ENCODE measurements around the gene FZR1.

The FZR1 gene

DNA sequence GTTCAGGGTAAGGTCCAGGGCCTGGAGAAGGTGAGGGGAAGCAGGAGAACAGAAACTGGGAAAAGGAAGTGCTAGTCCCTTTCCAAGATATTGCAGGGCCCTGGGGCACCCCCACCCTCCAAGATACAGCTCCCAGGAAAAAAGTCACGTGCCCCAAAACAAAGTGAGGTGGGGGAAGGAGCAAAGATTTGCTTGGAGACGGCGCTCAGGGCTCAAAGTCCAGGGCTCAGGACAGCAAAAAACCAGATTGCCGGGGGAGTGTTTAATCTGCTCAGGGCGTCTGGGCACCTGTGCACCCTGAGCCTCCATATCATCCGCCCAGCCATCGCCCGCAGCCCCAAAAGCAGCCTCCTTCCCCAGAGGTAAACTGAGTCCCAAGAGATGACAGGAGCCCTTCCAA lies 32.1 kb upstream of the FZR1 start:
- no peak for DNase-seq (ENCODE audit: low read depth)

DNA sequence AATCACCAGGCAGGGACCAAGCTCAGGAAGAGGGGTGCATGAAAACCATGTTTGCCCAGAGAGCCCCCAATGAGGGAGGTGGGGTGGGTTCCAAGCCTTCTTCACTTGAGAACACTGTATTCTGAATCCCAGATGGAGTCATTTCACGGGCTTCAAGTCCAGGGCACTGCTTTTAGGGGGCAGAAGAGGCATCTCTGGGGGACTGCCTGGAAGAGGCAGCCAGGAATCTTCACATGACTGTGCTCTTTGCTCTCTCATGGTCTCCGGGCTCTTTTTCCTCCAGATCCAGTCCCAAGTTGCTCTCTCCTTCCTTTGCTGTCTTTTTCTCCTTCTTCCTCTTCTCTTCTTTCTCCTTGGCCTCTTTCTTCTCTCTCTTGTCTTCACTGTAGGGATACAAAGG lies 31.5 kb upstream of the FZR1 start:
- DNase-seq (ENCODE audit: low read depth) = no peak

DNA sequence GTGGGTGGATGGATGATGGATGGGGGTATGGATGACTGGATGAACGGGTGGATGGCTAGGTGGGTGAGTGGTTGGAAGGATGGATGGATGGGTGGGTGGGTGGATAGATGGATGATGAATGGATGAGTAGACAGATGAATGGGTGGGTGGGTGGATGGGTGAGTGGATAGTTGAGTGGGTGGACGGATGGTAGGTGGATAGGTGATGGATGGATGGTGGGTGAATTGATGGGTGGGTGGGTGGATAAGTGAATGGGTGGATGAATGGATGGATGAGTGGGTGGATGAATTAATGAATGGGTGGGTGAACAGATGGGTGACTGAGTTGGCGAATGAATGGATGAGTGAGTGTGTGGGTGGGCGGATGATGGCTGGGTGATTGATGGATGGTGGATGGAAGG lies 30.7 kb upstream of the FZR1 start:
- no peak for DNase-seq (ENCODE audit: low read depth)

DNA sequence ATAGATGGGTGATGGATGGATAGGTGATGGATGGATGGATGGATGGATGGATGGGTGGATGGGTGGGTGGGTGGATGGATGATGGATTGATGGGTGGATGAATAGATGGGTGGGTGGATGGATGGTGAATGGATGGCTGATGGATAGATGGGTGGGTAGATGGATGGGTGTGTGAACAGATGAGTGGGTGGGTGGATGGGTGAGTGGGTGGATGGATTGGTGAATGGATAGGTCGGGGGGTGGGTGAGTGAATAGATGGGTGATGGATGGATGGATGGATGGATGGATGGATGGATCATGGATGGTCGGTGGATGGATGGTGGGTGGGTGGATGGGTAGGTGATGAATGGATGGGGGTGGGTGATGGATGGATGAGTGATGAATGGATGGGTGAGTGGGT lies 29.3 kb upstream of the FZR1 start:
- no peak for DNase-seq (ENCODE audit: low read depth)

DNA sequence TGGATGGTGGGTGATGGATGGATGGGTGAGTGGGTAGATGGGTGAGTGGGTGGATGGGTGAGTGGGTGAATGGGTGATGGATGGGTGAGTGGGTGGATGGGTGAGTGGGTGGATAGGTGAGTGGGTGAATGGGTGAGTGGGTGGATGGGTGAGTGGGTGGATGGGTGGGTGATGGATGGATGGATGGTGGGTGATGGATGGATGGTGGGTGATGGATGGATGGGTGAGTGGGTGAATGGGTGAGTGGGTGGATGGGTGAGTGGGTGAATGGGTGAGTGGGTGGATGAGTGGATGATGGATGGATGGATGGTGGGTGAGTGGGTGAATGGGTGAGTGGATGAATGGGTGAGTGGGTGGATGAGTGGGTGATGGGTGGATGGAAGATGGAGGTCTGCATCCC lies 28.6 kb upstream of the FZR1 start:
- no peak for DNase-seq (ENCODE audit: low read depth)

DNA sequence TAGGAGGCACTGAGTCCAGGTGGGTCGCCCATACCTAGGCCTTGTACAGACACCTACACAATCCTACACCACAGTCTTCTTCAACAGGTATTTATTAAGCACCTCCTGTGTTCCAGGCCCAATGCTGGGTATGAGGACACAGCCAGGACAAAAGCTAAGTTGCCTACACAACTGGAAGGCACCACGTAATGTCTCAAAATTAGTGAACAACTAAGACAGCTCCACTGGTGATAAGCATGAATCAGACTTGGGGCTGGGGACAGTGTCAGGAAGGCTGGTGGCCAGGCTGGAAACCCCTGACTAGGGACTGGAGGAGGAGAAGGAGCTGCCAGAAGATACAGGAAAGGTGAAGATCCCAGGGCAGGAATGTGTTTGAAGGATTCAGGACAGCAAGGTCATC lies 28.2 kb upstream of the FZR1 start:
- DNase-seq (ENCODE audit: low read depth) = no peak

DNA sequence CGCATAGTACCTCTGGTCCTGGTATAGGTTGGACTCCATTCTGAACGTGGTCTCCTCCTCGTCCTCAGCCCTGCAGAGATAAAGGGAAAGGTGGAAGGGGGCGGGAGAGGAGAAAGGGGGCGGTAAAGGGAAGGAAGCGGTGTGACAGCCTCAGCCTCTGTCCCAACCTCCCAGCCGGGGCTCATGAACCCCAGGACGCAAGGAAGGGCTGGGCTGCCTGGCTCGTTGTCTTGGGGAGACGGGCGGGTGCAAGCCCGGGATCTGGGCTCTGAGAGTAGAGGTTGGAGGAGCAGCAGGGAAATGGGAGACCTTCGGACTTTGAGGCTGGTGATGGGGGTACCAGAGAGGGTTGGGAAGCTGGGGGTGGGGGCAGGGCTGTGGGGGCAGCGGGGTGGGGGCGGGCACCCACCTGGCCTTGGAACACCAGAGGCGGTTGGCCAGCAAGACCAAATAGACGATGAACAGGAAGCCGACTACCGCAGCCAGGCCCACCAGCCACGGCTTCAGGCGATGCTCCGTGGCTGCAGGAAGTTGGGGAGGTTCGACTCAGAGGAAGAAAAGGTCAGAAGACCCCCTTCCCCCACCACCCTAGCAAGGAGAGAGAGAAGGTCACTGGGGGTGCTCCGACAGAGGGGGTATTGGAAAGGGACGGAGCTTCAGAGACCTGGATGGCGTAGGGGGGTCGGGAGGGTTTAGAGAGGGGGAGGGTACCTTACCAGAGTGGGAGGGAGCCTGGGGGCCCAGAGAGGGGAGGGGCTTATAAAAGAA lies 27.5 kb upstream of the FZR1 start:
- DNase-seq (ENCODE audit: low read depth) = no peak

DNA sequence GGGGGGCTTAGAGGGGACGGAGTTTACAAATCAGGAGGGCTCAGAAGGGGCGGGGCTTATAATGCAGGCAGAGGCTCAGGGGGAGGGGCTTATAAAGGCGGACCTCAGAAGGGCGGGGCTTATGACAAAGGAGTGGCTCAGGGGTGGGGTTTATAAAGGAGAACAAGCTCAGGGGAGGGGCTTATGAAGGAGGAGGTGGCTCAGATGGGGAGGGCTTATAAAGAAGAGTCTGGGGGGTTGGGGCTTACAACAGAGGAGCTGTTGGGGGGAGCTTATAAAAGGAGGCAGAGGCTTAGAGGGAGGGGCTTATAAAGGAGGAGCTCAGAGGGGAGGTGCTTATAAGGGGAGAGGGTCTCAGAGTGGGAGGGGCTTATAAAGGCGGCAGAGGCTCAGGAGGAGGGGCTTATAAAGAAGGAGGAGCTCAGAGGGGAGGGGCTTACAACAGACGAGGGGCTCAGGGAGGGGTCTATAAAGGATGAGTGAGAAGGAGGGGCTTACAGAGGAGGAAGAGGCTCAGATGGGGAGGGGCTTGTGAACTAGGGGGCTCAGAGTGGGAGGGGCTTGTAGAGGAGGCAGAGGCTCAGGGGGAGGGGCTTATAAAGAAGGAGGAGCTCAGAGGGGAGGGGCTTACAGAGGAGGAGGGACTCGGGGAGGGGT lies 26.8 kb upstream of the FZR1 start:
- no peak for DNase-seq (ENCODE audit: low read depth)

DNA sequence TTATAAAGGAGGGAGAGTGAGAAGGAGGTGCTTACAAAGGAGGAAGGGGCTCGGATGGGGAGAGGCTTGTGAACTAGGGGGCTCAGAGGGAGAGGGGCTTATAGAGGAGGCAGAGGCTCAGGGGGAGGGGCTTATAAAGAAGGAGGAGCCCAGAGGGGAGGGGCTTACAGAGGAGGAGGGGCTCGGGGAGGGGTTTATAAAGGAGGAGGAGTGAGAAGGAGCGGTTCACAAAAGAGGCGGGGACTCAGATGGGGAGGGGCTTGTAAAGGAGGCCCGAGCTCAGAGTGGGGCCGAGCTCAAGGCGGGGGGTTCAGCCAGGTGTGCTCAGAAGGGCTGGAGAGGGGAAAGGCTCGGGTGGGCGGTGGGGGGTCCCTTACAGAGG lies 26.3 kb upstream of the FZR1 start:
- DNase-seq (ENCODE audit: low read depth) = no peak

DNA sequence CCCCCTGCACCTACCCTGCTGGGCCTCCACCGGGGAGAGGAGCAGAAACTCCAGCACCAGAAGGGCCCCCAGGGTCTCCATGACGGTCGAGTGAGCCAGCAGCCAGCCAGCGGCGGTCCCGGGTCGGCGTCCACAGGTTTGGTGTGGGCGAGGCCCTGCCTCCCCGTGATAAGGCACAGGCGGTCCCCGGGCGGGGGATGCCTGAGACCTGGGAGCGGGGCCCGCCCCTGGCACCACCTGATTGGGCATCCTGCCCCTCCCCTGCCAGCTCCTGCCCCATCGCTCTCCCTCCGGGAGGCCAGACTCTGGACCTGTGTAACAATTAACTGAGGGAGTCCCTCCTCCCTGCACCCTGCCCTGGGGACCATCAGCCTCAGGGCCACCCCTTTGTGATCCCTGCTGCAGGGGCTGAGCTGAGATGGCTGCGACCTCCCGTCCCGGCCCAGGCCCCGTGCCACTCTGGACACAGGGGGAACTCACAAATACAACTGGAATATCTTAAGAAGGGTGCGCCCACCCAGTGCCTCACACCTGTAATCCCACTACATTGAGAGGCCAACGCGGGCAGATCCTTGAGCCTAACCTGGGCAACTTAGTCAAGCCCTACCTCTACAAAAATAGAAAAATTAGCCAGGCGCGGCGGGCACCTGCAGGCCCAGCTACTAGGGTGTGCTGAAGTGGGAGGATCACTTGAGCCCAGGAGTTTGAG lies 25.6 kb upstream of the FZR1 start, which contains the start of gene SMIM24:
Gene SMIM24, minus strand, starts transcription at position 143 of the 709 bp plus-strand sequence. Its CDS starts 62 bp downstream, at position 81.
- no peak for DNase-seq (ENCODE audit: low read depth)

DNA sequence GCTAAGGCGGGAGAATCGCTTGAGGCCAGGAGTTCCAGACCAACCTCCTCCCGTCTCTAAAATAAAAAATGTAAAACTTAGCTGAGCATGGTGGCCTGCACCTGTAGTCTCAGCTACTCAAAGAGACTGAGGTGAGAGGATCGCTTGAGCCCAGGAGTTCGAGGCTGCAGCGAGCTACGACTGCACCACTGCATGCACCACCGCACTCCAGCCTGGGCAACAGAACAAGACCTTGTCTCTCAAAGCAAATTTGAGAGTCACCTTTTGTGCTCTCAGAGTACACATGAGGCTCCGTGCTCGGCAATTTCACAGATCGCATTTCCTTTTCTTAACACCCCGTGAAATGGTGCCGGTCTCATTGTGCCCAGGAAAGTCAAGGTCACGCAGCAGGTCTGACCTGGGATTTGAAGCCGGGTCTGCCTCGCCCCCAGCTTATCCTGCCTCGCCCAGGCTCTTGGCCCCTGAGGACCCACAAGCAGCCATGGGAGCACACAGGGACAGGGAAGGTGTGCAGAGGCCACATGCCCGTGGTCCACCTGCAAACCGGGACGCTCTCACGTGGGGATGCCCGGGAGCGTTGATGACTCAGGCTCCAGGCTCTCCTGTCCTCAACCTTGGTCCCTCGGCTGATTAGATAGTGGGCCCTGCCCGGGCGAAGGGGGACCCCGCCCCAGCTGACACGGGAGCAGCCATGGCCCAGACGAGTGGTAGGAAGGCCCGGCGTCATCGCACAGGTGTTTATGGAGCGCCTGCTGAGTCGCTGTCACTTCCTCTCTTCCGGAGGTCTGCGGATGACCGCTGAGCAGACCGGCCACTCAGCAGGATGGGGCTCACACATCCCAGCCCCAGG lies 24.6 kb upstream of the FZR1 start:
- no peak for DNase-seq (ENCODE audit: low read depth)

DNA sequence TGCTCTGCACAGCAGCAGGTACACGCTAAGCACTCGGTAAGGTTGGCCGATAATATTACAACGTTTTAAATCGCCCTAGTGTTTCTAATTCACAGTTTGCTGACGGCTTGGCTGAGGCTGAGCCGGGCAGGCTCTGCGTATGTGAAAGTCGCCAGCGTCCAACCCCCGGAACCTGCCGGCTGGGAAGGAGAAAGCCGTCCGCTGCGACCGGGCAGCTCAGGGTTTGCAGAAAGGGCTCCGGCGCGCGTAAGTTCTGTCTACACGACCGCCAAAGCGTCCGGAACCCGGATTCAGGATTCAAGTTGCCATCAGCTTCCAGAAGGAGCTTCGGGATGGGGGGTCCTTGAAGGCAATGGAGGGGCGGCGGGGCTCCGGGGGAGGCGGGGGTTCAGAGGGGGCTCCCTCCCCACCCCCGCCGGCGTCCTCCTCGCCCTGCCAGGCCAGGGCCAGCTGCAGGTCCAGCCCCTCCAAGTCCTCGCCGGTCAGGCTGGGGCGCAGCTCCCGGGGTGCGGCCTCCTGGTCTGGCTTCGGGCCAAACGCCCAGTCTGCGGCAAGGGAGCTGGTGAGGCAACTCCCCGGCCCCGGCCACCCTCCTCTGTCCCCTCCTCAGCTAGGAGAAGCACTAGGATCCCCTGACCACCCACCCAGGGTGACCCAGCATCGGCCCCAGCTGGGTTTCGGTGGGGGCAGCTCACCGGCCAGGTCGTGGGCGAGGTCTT lies 23.4 kb upstream of the FZR1 start:
- DNase-seq (ENCODE audit: low read depth) = no peak

DNA sequence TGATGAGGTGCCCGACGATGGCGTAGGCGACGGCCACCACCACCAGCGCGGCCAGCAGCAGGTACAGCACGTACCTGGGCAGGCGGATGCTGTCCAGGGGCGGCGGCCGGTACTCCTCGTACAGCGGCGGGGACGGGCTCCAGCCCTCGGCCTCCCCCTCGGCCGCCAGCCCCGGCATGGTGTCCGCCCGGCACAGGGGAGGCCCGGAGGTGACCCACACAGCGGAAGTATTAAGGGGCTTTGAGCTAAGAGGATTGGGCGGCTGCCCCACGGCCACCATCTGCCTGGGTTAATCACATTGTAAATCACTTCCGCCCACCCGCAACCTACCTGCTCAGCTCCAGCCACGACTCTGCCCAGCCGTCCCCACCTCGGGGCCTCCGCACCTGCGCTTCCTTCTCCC lies 22.9 kb upstream of the FZR1 start, which contains the start of gene SMIM44:
Gene SMIM44, minus strand, starts transcription at position 216 of the 403 bp plus-strand sequence. Its CDS starts 38 bp downstream, at position 178.
- no peak for DNase-seq (ENCODE audit: low read depth)

DNA sequence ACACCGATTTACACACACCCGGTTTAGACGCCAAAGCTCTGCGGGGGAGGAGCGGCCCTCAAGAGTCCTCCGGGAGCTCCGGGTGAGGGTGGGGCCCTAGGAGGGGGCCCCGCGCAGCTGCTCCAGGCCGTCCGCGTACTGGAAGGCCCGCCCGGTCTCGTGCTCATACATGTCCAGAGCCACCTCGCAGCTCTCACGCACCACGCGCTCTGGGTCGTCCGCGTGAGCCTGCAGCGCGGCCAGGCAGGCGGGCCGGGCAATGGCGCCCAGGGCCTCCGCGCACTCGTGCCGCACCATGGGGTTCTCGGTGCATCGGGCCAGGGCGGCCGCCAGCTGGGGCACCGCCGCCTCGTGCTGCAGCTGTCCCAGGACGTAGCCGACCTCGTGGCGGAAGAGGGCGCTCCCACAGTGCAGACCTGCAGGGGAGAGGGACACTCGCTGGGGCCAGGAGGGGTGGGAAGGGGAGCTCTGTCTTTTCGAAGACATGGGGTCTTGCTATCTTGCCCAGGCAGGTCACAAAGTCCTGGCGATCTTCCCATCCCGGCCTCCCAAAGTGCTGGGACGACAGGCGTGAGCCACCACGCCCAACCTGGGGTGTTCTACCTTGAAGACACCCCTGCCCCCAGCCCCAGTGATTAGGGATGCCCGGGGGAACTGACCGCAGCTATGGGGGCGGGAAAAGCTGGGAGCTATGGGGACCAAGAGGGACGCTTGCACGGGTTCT lies 14.6 kb upstream of the FZR1 start:
- DNase-seq (ENCODE audit: low read depth) = no peak

DNA sequence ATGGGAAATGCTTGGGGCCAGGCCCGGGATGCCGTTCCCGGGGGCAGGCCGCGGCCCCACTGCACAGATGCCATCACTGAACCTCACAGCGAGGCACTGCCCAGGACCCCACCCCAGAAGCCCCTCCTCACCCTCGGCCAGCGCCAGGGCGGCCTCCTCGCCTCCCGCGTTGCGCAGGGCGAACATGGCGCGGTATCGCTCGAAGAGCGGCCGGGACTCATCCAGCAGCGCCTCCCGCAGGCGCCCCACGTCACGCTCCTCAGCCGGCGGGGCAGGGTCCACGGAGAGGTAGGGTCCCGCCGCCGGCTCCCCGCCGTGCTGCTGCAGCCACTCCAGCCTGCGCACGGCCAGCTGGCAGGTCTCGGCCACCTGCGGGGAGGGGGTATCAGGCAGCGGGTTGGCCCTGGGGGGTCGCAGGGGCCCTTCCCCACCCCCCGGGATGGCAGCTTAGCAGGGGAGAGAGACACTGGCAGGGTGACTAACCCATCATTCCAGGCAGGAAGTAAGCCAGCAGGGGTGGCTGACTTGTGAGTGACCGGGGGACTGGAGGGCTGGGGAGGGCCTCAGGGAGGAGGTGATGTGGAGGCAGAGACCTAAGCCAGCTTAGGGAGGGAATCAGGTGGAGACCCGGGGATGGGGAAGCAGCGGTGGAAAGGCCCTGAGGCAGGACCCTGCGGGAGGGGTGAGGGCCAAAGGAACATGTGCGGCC lies 13.8 kb upstream of the FZR1 start:
- no peak for DNase-seq (ENCODE audit: low read depth)

DNA sequence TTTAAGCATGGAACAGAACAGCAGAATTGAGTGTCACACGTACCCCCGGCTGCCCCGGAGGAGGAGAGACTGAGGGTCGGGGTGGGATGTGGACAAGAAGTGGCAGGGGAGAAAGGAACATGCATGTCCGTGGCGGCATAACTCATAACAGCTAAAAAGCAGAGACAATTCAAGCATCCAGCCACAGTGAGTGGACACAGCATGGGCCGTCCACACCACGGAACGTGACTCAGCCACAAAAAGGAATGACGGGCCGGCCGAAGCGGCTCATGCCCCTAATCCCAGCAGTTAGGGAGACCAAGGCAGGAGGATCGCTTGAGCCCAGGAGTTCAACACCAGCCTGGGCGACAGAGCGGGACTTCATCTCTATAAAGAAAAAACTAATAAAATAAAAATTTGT lies 13.2 kb upstream of the FZR1 start:
- no peak for DNase-seq (ENCODE audit: low read depth)

DNA sequence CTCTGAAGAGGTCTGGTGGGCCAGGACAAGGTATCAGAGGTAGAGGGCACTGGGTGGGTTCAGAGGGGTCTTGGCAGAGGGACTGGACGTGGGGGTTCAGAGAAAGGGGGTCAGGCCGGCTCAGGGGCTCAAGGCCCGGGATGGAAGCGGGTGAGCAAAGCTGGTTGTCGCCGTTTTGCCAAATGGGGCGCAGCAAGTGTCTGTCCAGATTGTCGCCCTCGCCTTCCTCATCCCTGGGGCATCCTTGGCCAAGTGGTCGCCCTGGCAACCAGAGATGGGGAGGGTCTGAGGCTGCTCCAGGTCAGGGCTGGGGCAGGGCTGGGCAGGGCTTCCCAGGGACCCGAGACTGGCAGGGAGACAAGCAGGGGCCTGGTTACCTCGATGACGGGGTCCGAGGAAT lies 12.5 kb upstream of the FZR1 start:
- no peak for DNase-seq (ENCODE audit: low read depth)

DNA sequence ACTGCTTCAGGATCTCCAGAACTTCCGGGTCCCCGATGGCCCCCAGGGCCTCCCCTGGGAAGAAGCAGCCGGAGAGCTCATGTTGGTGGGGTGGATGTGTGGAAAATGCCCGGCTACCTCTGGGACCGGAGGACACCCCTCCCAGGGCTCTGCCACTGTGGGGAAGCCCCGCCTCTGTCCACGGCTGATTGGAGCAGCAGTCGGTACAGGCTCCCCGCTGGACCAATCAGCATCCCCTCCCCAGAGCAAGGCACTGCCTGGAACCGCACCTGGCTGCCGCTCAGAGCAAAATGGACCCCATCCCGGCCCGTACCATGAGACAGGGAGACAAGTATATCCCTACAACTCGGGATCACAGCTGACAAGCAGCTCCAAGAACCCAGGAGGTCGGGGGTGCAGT lies 12.1 kb upstream of the FZR1 start:
- no peak for DNase-seq (ENCODE audit: low read depth)

DNA sequence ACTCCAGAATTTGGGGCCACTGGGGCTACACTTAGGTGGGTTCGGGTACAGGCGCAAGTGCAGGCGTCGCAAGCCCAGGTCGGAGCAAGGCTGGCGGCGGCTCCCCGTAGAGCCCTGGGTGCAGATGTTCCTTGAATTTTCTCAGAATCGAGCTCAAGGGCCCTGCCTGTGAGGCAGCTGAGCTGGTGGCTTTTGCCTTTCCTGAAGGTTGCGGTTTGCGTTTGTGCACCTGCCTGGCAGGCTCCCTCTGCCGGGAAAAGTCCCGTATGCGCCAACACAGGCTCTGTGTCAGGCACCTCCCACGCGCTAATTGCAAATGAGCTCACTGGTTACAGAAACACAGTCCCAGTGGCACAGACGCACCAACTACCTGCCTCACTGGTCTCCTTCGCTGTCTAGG lies 11.6 kb upstream of the FZR1 start:
- DNase-seq (ENCODE audit: low read depth) = no peak
